Adrenal gland (tissue), 5 donors: Measurements from ENCODE around the gene NCF4.

ENCODE experiments used
- CTCF ChIP-seq, 6 experiments: fragments of 450-650 bp in 4 of 6; fragments of 200-600 bp in 2 of 6; sonication (generic) in 1 of 6; IDR thresholded peaks; 1 replicate in 5 of 6; 2 replicates in 1 of 6; pipeline versions ENCODE4 v1.5.1 to v1.8.0; 2016 to 2021; ENCODE audit warnings: antibody characterized with exemption in 6 of 6, mild to moderate bottlenecking in 2 of 6, moderate library complexity in 1 of 6
- POLR2A ChIP-seq, 2 donors: fragments of 450-650 bp; IDR thresholded peaks; one replicate each; pipeline ENCODE4 v1.6.1; 2017; ENCODE audit warnings: antibody characterized with exemption in 2 of 2, mild to moderate bottlenecking in 2 of 2, moderate library complexity in 1 of 2
- donor health status: DM: no; HTN: no; CAD: no.

DNA sequence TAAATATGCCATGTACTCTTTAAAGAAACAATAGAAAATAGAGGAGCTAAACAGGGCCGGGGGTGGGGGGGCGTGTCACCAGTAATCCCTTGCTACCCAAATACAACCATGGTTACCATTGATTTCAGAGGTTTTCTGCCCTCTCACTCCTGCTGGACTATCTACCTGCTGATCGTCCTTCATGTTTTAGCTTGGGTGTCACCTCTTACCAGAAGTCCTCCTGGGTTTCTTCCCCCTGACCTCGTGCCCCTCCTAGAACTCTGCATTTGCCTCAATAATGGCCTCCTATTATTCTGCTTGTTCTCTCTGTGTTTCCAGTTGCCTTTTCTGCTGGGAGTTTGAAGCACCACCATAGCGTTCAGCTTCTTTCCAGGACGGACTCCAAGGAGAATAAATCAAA is 34.5 kb upstream of the NCF4 start:
- TF ChIP-seq POLR2A (IDR thresholded peaks at IDR 0.05) (no peak), CTCF (IDR thresholded peaks at IDR 0.05) (no peak)
